CD1c-positive myeloid dendritic cell (primary cell): ENCODE measurements around the gene TUT1.
A peak's percentile ranks its signal among the peaks of the same experiment; 100 is the strongest.
"Not testable (repeated sequence)": the region's sequence is repeated elsewhere in the genome, so short reads cannot be mapped to it uniquely, and the experiment has no call there.

Source experiments
- DNase-seq: peaks from one replicate; pipeline ENCODE4 v3.0.0-alpha.2; 2016; ENCODE audit errors: extremely low spot score

Gene TUT1

GRCh38 chr11:62604460-62605120, 13.3 kb upstream of the TUT1 start:
- no peak for DNase-seq

- DNase-seq, result no peak
Observed at GRCh38 chr11:62603776-62604299, 12.5 kb upstream of the TUT1 start.

- DNase-seq, result no peak
Observed at GRCh38 chr11:62603072-62603408, 11.7 kb upstream of the TUT1 start.

GRCh38 chr11:62602141-62603071, 11.1 kb upstream of the TUT1 start:
- DNase-seq, result peak; percentile 56

GRCh38 chr11:62601372-62602140, 10.2 kb upstream of the TUT1 start, which contains the start of gene MTA2:
TSS of gene MTA2 (minus strand) at chr11:62601865. CDS start at chr11:62601450, 415 bp downstream.
- DNase-seq, result peak; percentile 99

GRCh38 chr11:62601122-62601371, 9.7 kb upstream of the TUT1 start:
- DNase-seq, result peak; percentile 57

- no peak for DNase-seq
Observed at GRCh38 chr11:62600367-62601121, 9.2 kb upstream of the TUT1 start.

GRCh38 chr11:62599901-62600300, 8.6 kb upstream of the TUT1 start:
- DNase-seq, result no peak

- peak; percentile 95 for DNase-seq
Observed at GRCh38 chr11:62599069-62599696, 7.9 kb upstream of the TUT1 start.

- DNase-seq, result no peak
Observed at GRCh38 chr11:62595124-62595523, 3.8 kb upstream of the TUT1 start.

GRCh38 chr11:62593434-62594044, 2.2 kb upstream of the TUT1 start:
- DNase-seq, result peak; percentile 83

- DNase-seq, result no peak
Observed at GRCh38 chr11:62592989-62593421, 1.7 kb upstream of the TUT1 start.

- DNase-seq, result peak; percentile 28
Observed at GRCh38 chr11:62592146-62592815, 958 bp upstream of the TUT1 start.

GRCh38 chr11:62588966-62589637, 2.2 kb downstream of the TUT1 start:
- no peak for DNase-seq

- not testable (repeated sequence) for DNase-seq
Observed at GRCh38 chr11:62585356-62585755, 6.0 kb downstream of the TUT1 start.

GRCh38 chr11:62581735-62582134, 9.6 kb downstream of the TUT1 start:
- DNase-seq, result not testable (repeated sequence)

GRCh38 chr11:62580959-62581715, 10.2 kb downstream of the TUT1 start:
- DNase-seq, result no peak

- no peak for DNase-seq
Observed at GRCh38 chr11:62579252-62579651, 12.1 kb downstream of the TUT1 start.

GRCh38 chr11:62578541-62578940, 12.8 kb downstream of the TUT1 start:
- DNase-seq, result no peak
